Prostate gland (tissue), 2 donors: Measurements from ENCODE around the gene TUBB2B. TPM values are rescaled to one million over a fixed set of nuclear protein-coding genes. Genes with fewer than 3 reads are reported as not detected.

Experiments used
- DNase-seq: peaks from one replicate; pipeline ENCODE4 v3.0.0-alpha.2; 2019; ENCODE audit warnings: low spot score
- H3K27ac ChIP-seq, 2 donors: fragments of 200-600 bp; sonication (generic); 2 replicates each; pipeline ENCODE4 v1.5.1; 2017 to 2019
- H3K27me3 ChIP-seq: fragments of 200-600 bp; sonication (generic); replicated peaks from 2 replicates; pipeline ENCODE4 v1.5.1; 2019; ENCODE audit not compliant: insufficient read depth
- H3K36me3 ChIP-seq, 2 donors: fragments of 200-600 bp; sonication (generic); 1 replicate in 1 of 2; 2 replicates in 1 of 2; pipeline versions ENCODE4 v1.5.1 to v1.8.1; 2017 to 2019
- H3K4me1 ChIP-seq: fragments of 200-600 bp; sonication (generic); replicated peaks from 2 replicates; pipeline ENCODE4 v1.5.1; 2019
- H3K4me3 ChIP-seq, 2 donors: fragments of 200-600 bp; sonication (generic); 2 replicates each; pipeline ENCODE4 v1.5.1; 2017 to 2019
- H3K9me3 ChIP-seq: fragments of 200-600 bp; sonication (generic); 2 replicates; pipeline ENCODE4 v1.5.1; 2017
- CTCF ChIP-seq, 4 experiments: fragments of 200-600 bp in 2 of 4; fragments of 450-650 bp in 2 of 4; sonication (generic) in 2 of 4; IDR thresholded peaks; 1 replicate in 3 of 4; 2 replicates in 1 of 4; pipeline ENCODE4 v1.5.1; 2016 to 2019; ENCODE audit warnings: antibody characterized with exemption in 4 of 4, mild to moderate bottlenecking in 2 of 4, moderate library complexity in 2 of 4
- POLR2A ChIP-seq: fragments of 450-650 bp; IDR thresholded peaks from one replicate; pipeline ENCODE4 v1.6.1; 2016; ENCODE audit warnings: antibody characterized with exemption, mild to moderate bottlenecking
- POLR2AphosphoS5 ChIP-seq: sonication (generic); formaldehyde crosslinking; IDR thresholded peaks from one replicate; pipeline ENCODE4 v1.6.1; 2017; ENCODE audit warnings: antibody characterized with exemption
- WGBS: methylation state at CpG from one replicate; pipeline ENCODE4 v1.1.5; 2018; 5-methylcytosine and 5-hydroxymethylcytosine counted together
- intact Hi-C: fragments of 100-400 bp; cut with DNase I; formaldehyde crosslinking; loops from one replicate; pipeline ENCODE4 v1.14.2; 2022
- total RNA-seq, 2 donors: library from RNA; depleted of rRNA; stranded (reverse); fragments of >200 nt; gene quantifications; one replicate each; pipeline ENCODE4 v1.1.0, GENCODE V29; 2016

TUBB2B gene
- total RNA-seq, 2 donors from 2014 or later: 3.9 to 4.5 TPM

DNA sequence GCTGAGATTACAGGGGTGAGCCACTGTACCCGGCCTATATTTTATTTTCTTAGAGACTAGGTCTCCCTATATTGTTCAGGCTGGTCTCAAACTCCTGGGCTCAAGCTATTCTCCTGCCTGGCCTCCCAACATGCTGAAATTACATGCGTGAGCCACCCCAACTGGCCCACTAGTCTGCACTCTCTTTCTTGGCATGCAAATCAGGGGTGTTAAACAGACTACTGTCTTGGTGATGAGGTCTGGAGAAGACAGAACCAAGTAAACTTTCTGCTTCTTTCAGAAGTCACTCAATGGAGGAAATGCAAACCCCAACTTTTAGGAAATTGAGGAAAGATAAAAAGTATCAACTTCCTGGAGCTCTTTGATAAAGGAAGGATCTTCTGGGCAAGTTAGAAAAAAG lies 8.0 kb upstream of the TUBB2B start:
- Histone ChIP-seq H3K27ac (no peak overlapping the region), H3K36me3 (no peaks in the 10 kb centered on the region), H3K9me3 (no peaks in the 10 kb centered on the region), H3K27me3 (peaks cover 6% of the 10 kb centered on the region), H3K4me1 (no peaks in the 10 kb centered on the region), H3K4me3 (no peak overlapping the region)
- no peak for DNase-seq
- intact Hi-C loops: no loop called here
- 92% methylated on average over 2 of the region's 2 CpGs for WGBS
- TF ChIP-seq POLR2A (no peak), POLR2AphosphoS5 (no peak), CTCF (IDR thresholded peaks at IDR 0.05) (no peak)

GRCh38 chr6:3233904-3234303 lies 6.5 kb upstream of the TUBB2B start:
- no peaks in the 10 kb centered on the region for H3K9me3 ChIP-seq
- no peak overlapping the region for H3K27ac ChIP-seq
- no peaks in the 10 kb centered on the region for H3K36me3 ChIP-seq
- DNase-seq: no peak
- WGBS: 73% methylated on average over 3 of the region's 3 CpGs
- no peak for TF ChIP-seq POLR2A
- TF ChIP-seq POLR2AphosphoS5: no peak
- no peak for TF ChIP-seq CTCF (IDR thresholded peaks at IDR 0.05)
- peaks cover 18% of the 10 kb centered on the region for H3K27me3 ChIP-seq
- H3K4me1 ChIP-seq: no peaks in the 10 kb centered on the region
- no peak overlapping the region for H3K4me3 ChIP-seq
- intact Hi-C loops: no loop called here

DNA sequence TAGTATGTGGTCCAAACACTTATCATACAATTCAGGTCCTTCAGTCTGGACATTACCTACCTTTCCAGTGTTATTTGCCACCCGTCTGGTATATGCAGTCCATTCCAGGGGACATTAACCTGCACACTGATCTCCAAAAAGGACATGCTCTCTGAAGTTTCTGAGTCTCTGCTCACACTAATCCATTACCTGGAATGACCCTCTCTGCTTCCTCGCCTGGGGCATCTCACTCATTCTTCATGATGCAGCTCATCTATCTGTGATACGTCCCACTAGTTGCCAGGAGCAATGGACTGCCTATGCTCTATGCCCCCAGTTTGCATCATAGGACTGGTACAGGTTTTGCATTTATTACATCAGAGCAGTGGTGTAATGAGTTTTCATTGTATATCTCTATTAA lies 5.9 kb upstream of the TUBB2B start:
- H3K27me3 ChIP-seq: peaks cover 19% of the 10 kb centered on the region
- no peak for DNase-seq
- no peaks in the 10 kb centered on the region for H3K4me1 ChIP-seq
- no peak overlapping the region for H3K27ac ChIP-seq
- no peaks in the 10 kb centered on the region for H3K36me3 ChIP-seq
- no peak overlapping the region for H3K4me3 ChIP-seq
- intact Hi-C loops: no loop called here
- no peak for TF ChIP-seq POLR2AphosphoS5
- TF ChIP-seq CTCF (IDR thresholded peaks at IDR 0.05): no peak
- no peak for TF ChIP-seq POLR2A
- WGBS: 93% methylated on average over 3 of the region's 3 CpGs
- H3K9me3 ChIP-seq: no peaks in the 10 kb centered on the region

DNA sequence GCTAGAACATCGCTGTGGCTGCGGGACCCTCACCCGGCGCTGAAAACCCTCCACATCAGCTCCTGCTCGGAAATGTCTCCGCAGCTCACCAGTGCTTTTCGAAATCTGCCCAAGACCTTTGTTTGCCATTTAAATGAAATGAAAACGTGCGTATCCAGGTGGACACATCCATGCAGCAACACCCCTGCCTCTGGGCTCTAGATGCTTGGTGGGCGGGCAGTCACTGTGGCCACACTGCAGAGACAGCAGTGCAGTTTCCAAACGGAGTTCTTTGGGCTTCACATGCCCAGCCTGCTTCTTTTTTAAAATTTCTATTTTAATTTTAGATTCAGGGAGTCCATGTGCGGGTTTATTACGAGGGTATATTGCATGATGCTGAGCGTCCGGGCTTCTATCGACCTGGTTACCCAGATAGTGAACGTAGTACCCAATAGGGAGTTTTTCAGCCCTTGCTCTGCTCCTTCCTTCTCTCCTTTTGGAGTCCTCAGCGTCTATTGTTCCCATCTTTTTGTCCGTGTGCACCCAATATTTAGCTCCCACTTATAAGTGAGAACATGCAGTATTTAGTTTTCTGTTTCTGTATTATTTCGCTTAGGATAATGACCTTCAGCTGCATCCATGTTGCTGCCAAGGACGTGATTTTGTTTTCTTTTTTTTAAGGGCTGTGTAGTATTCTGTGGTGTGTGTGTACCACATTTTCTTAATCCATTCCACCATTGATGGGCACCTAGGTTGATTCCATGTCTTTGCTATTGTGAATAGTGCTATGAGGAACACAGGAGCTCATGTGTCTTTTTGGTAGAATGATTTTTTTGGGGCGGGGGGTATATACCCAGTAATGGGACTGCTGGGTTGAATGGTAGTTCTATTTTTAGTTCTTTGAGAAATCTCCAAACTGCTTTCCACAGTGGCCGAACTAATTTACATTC lies 4.8 kb upstream of the TUBB2B start:
- no peaks in the 10 kb centered on the region for H3K9me3 ChIP-seq
- H3K27ac ChIP-seq: peak overlapping the region; percentile 53 to 66
- no peak for DNase-seq
- no peaks in the 10 kb centered on the region for H3K4me1 ChIP-seq
- peaks cover 29% of the 10 kb centered on the region for H3K27me3 ChIP-seq
- intact Hi-C loops: no loop called here
- 30% methylated on average over 23 of the region's 23 CpGs for WGBS
- no peaks in the 10 kb centered on the region for H3K36me3 ChIP-seq
- peak overlapping the region; percentile 41 for H3K4me3 ChIP-seq
- no peak for TF ChIP-seq POLR2AphosphoS5
- no peak for TF ChIP-seq POLR2A
- TF ChIP-seq CTCF (IDR thresholded peaks at IDR 0.05): no peak
